GM12801 (cell line): ENCODE data around the gene KCNH4.

Source experiments
- CTCF ChIP-seq: IDR thresholded peaks from one replicate; pipeline ENCODE4 v1.5.1; 2011; ENCODE audit warnings: control low read depth; ENCODE audit not compliant: insufficient read length; ENCODE audit errors: extremely low read depth

Gene KCNH4

GRCh38 chr17:42112552-42113176 is 68.3 kb downstream of the KCNH4 start, which contains the start of gene DHX58:
Gene DHX58 (minus strand): TSS chr17:42112714. CDS start chr17:42111892, 822 bp downstream.
- TF ChIP-seq CTCF = no peak

GRCh38 chr17:42111871-42112551 is 68.9 kb downstream of the KCNH4 start:
- no peak for TF ChIP-seq CTCF

GRCh38 chr17:42111265-42111636 is 69.7 kb downstream of the KCNH4 start:
- no peak for TF ChIP-seq CTCF

GRCh38 chr17:42110301-42111264 is 70.4 kb downstream of the KCNH4 start:
- TF ChIP-seq CTCF = no peak

- no peak for TF ChIP-seq CTCF
Measured at GRCh38 chr17:42109086-42109485, 71.9 kb downstream of the KCNH4 start.

- TF ChIP-seq CTCF = no peak
Measured at GRCh38 chr17:42107597-42108576, 73.1 kb downstream of the KCNH4 start.
